KMS-11 (cell line): ENCODE results near the gene RUNX1.

Source experiments
- H2AFZ ChIP-seq: fragments of 200-600 bp; sonication (generic); 2 replicates; pipeline ENCODE4 v1.6.1; 2016; ENCODE audit warnings: antibody characterized with exemption, mixed run types, low read depth
- H3K27ac ChIP-seq: fragments of 200-600 bp; sonication (generic); 2 replicates; pipeline ENCODE4 v1.6.1; 2016; ENCODE audit warnings: mild to moderate bottlenecking, mixed run types
- H3K27me3 ChIP-seq: fragments of 200-600 bp; sonication (generic); 2 replicates; pipeline ENCODE4 v1.6.1; 2017; ENCODE audit warnings: mild to moderate bottlenecking, low read depth, mixed run types, moderate library complexity; ENCODE audit not compliant: insufficient read depth
- H3K36me3 ChIP-seq: fragments of 200-600 bp; sonication (generic); 2 replicates; pipeline ENCODE4 v1.6.1; 2017; ENCODE audit warnings: mild to moderate bottlenecking, mixed run types; ENCODE audit not compliant: insufficient read depth
- H3K4me1 ChIP-seq: fragments of 200-600 bp; sonication (generic); 2 replicates; pipeline ENCODE4 v1.6.1; 2016; ENCODE audit warnings: mild to moderate bottlenecking, low read depth, mixed run types; ENCODE audit not compliant: poor library complexity, severe bottlenecking
- H3K4me2 ChIP-seq: fragments of 200-600 bp; sonication (generic); 2 replicates; pipeline ENCODE4 v1.7.0; 2016; ENCODE audit warnings: mild to moderate bottlenecking, mixed run types
- H3K4me3 ChIP-seq: fragments of 200-600 bp; sonication (generic); IDR thresholded peaks from 2 replicates; pipeline ENCODE4 v1.6.1; 2017; ENCODE audit warnings: low read depth, low read length, mixed read lengths; ENCODE audit not compliant: insufficient read depth
- H3K79me2 ChIP-seq: fragments of 200-600 bp; sonication (generic); 2 replicates; pipeline ENCODE4 v1.6.1; 2016; ENCODE audit warnings: low read depth, mixed run types; ENCODE audit not compliant: insufficient read depth
- H3K9ac ChIP-seq: fragments of 200-600 bp; sonication (generic); 2 replicates; pipeline ENCODE4 v1.6.1; 2016; ENCODE audit warnings: mild to moderate bottlenecking, mixed run types
- H4K20me1 ChIP-seq: fragments of 200-600 bp; sonication (generic); 2 replicates; pipeline ENCODE4 v1.6.1; 2016; ENCODE audit warnings: mild to moderate bottlenecking, mixed run types; ENCODE audit not compliant: insufficient read depth
- TF ChIP-seq, protein P1 (sequence below): fragments of 200-600 bp; sonication (generic); conservative IDR thresholded peaks from 2 replicates; pipeline ENCODE4 v1.6.1; 2017; ENCODE audit warnings: low read depth, mild to moderate bottlenecking, antibody characterized with exemption, low read length, moderate library complexity, mixed read lengths

Gene RUNX1

DNA sequence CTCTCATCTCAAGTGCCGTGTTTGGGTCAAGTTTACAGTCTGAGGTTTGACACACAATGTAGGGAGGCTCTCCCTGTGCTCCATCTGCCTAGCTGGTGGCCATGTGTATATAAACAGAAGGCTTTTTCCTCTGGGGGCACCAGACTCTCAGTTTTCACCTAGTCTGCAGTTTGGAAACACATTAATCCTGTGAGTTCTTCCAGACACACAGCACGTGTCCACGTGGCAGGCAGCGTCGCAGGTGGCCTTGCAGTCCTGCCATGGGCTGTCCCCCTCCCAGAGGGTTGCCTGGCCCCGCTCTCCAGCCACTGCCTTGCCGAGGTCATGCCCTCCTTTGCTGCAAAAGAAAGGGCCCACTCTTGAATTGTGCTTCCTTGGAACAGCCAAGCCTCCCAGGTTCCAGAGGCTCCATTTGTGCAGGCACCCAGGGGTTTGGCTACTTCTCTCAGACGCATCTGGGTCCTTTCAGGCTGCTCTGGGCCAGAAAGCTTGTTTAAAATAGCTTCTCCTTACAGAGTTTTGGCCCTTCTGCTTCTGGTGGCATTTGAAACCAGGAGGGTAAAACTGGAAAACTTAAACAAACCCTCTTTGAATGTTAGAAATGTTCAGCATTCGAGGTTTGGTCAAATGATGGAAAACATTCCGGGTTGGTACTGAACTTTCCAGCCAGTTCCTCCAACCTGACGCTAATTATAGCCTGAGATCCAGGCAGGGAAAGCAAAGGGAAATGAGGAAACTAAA, 4.4 kb upstream of the RUNX1 start:
- Histone ChIP-seq H3K9ac (no peak overlapping the region), H3K27ac (no peak overlapping the region), H3K4me3 (no peak overlapping the region), H3K27me3 (0 out of 2 replicates have a peak, but pooled peaks cover 6% of the 10 kb centered on the region), H3K36me3 (no peaks in the 10 kb centered on the region), H2AFZ (no peak overlapping the region), H3K79me2 (no peaks in the 10 kb centered on the region), H4K20me1 (no peaks in the 10 kb centered on the region), H3K4me1 (peaks cover 57% of the 10 kb centered on the region), H3K4me2 (no peak overlapping the region)
- TF ChIP-seq, protein P1, sequence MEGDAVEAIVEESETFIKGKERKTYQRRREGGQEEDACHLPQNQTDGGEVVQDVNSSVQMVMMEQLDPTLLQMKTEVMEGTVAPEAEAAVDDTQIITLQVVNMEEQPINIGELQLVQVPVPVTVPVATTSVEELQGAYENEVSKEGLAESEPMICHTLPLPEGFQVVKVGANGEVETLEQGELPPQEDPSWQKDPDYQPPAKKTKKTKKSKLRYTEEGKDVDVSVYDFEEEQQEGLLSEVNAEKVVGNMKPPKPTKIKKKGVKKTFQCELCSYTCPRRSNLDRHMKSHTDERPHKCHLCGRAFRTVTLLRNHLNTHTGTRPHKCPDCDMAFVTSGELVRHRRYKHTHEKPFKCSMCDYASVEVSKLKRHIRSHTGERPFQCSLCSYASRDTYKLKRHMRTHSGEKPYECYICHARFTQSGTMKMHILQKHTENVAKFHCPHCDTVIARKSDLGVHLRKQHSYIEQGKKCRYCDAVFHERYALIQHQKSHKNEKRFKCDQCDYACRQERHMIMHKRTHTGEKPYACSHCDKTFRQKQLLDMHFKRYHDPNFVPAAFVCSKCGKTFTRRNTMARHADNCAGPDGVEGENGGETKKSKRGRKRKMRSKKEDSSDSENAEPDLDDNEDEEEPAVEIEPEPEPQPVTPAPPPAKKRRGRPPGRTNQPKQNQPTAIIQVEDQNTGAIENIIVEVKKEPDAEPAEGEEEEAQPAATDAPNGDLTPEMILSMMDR, result no peak

- Histone ChIP-seq H3K36me3 (no peaks in the 10 kb centered on the region), H4K20me1 (no peaks in the 10 kb centered on the region), H3K4me1 (peaks cover 57% of the 10 kb centered on the region), H3K27me3 (peaks cover 11% of the 10 kb centered on the region), H3K9ac (no peak overlapping the region), H3K4me3 (no peak overlapping the region), H3K4me2 (no peak overlapping the region), H3K79me2 (no peaks in the 10 kb centered on the region), H3K27ac (no peak overlapping the region), H2AFZ (no peak overlapping the region)
- TF ChIP-seq, protein P1, result no peak
These were observed 3.7 kb upstream of the RUNX1 start for GRCh38 chr21:35052801-35053200.

GRCh38 chr21:35051287-35051818, 2.3 kb upstream of the RUNX1 start:
- Histone ChIP-seq H3K4me3 (no peak overlapping the region), H3K27ac (no peak overlapping the region), H4K20me1 (no peaks in the 10 kb centered on the region), H3K9ac (no peak overlapping the region), H3K27me3 (peaks cover 25% of the 10 kb centered on the region), H3K4me2 (peak overlapping the region; percentile 37), H2AFZ (peak overlapping the region; percentile 15; the same call in 1 of the 2 replicates), H3K4me1 (peaks cover 53% of the 10 kb centered on the region), H3K79me2 (no peaks in the 10 kb centered on the region), H3K36me3 (no peaks in the 10 kb centered on the region)
- TF ChIP-seq, protein P1, result peak; percentile 74

DNA sequence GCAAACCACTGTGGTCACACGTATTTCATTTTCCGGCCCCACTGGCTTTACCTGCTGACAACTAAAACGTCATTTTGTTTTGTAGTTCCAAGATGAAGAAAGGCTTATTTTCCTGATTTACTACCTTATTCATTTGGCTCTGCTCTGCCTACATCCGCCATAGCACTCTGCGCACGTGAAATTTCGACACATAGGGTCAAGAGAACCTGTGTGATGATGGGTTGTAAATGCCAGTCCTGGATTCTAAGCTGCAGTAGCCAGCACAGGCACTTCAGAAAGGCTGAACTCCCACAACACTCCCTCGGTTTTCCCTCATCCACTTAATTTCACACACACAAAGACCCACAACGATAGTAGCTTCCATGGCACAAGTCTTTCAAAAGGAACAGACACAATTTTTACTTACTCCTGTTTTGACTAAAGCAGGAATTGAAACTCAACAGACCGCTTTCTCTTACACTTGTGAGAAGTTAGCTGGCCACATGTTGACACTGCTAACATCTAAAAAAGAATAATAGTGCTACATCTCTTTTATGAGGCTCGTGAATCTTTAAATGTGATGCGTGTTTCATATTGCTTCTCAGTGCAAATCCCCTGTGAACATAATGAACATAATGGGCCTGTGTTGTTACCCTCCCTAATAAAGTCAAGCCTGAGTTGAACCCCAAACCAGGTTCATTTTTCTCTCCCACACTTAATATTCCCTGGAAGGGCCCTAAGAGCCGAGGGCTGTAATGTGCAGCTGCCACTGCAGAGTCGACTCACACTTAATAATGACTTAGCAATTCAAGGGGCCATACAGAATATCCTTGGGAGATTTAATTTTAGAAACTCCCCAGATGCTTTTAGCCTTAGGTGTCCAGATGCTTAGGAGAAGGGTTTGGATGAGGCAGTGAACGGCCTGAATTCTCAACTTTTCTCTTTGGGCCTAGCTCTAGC, 1.5 kb upstream of the RUNX1 start:
- Histone ChIP-seq H3K27ac (no peak overlapping the region), H3K4me3 (no peak overlapping the region), H3K27me3 (peaks cover 33% of the 10 kb centered on the region), H3K36me3 (no peaks in the 10 kb centered on the region), H3K4me2 (peak overlapping the region; percentile 100), H4K20me1 (no peaks in the 10 kb centered on the region), H2AFZ (no peak overlapping the region), H3K9ac (no peak overlapping the region), H3K79me2 (no peaks in the 10 kb centered on the region), H3K4me1 (peaks cover 52% of the 10 kb centered on the region)
- TF ChIP-seq, protein P1, result no peak
